ENCODE measurements around the gene SERPING1.
A peak's percentile ranks its signal among the peaks of the same experiment; 100 is the strongest.

Gene SERPING1

GRCh38 chr11:57619331-57619730 lies 21.8 kb downstream of the SERPING1 start:
- no peak for DNase-seq
- H3K27me3 ChIP-seq (replicated peaks; ENCODE audit: insufficient read depth, low read length): no peaks in the 10 kb centered on the region
- H3K36me3 ChIP-seq (replicated peaks; ENCODE audit: insufficient read depth, low read length): no peaks in the 10 kb centered on the region
- H3K79me2 ChIP-seq (ENCODE audit: low read length): no peaks in the 10 kb centered on the region
- H3K9me3 ChIP-seq (replicated peaks; ENCODE audit: insufficient read depth, low read length): no peaks in the 10 kb centered on the region
- no peaks in the 10 kb centered on the region for H4K20me1 ChIP-seq (ENCODE audit: insufficient read depth, low read length)
- H2AFZ ChIP-seq (ENCODE audit: low read length): no peak overlapping the region
- H3K9ac ChIP-seq (ENCODE audit: low read length): no peak overlapping the region
- no peaks in the 10 kb centered on the region for H3K4me1 ChIP-seq (ENCODE audit: low read length)
- no peaks in the 10 kb centered on the region for H3F3A ChIP-seq (ENCODE audit: insufficient read depth, low read length)
- no peaks in the 10 kb centered on the region for H3K9me2 ChIP-seq (replicated peaks; ENCODE audit: insufficient read depth, low read length)
- H3K4me3 ChIP-seq (ENCODE audit: low read length): no peak overlapping the region
- peak; percentile 15; the same call in 1 of the 2 replicates for TF ChIP-seq CTCF (IDR thresholded peaks at IDR 0.05; ENCODE audit: low read length)
- TF ChIP-seq EZH2phosphoT487 (IDR thresholded peaks at IDR 0.05; ENCODE audit: low read length): no peak
- H3K27ac ChIP-seq (ENCODE audit: low read length): no peak overlapping the region
- no peak overlapping the region for H3K4me2 ChIP-seq (ENCODE audit: low read depth, low read length)

- no peaks in the 10 kb centered on the region for H3F3A ChIP-seq (ENCODE audit: insufficient read depth, low read length)
- no peaks in the 10 kb centered on the region for H3K9me3 ChIP-seq (replicated peaks; ENCODE audit: insufficient read depth, low read length)
- no peak for DNase-seq
- H3K27me3 ChIP-seq (replicated peaks; ENCODE audit: insufficient read depth, low read length): no peaks in the 10 kb centered on the region
- TF ChIP-seq CTCF (IDR thresholded peaks at IDR 0.05; ENCODE audit: low read length) (no peak), EZH2phosphoT487 (IDR thresholded peaks at IDR 0.05; ENCODE audit: low read length) (no peak), EZH2 (optimal IDR thresholded peaks at IDR 0.05; ENCODE audit: low read depth, low read length) (no peak)
- H3K79me2 ChIP-seq (ENCODE audit: low read length): no peaks in the 10 kb centered on the region
- no peak overlapping the region for H2AFZ ChIP-seq (ENCODE audit: low read length)
- no peaks in the 10 kb centered on the region for H4K20me1 ChIP-seq (ENCODE audit: insufficient read depth, low read length)
- H3K36me3 ChIP-seq (replicated peaks; ENCODE audit: insufficient read depth, low read length): no peaks in the 10 kb centered on the region
- H3K9ac ChIP-seq (ENCODE audit: low read length): no peak overlapping the region
- H3K27ac ChIP-seq (ENCODE audit: low read length): no peak overlapping the region
- no peak overlapping the region for H3K4me3 ChIP-seq (ENCODE audit: low read length)
- no peak overlapping the region for H3K4me2 ChIP-seq (ENCODE audit: low read depth, low read length)
- no peaks in the 10 kb centered on the region for H3K4me1 ChIP-seq (ENCODE audit: low read length)
- H3K9me2 ChIP-seq (replicated peaks; ENCODE audit: insufficient read depth, low read length): no peaks in the 10 kb centered on the region
These were observed 23.0 kb downstream of the SERPING1 start for GRCh38 chr11:57620467-57620866.

- Histone ChIP-seq H3K9me2 (replicated peaks; ENCODE audit: insufficient read depth, low read length) (no peaks in the 10 kb centered on the region), H3K79me2 (ENCODE audit: low read length) (no peaks in the 10 kb centered on the region), H3K27ac (ENCODE audit: low read length) (no peak overlapping the region), H3K4me3 (ENCODE audit: low read length) (no peak overlapping the region), H2AFZ (ENCODE audit: low read length) (no peak overlapping the region), H4K20me1 (ENCODE audit: insufficient read depth, low read length) (no peaks in the 10 kb centered on the region), H3K4me1 (ENCODE audit: low read length) (no peaks in the 10 kb centered on the region), H3K36me3 (replicated peaks; ENCODE audit: insufficient read depth, low read length) (no peaks in the 10 kb centered on the region), H3K27me3 (replicated peaks; ENCODE audit: insufficient read depth, low read length) (no peaks in the 10 kb centered on the region), H3K9ac (ENCODE audit: low read length) (no peak overlapping the region), H3F3A (ENCODE audit: insufficient read depth, low read length) (no peaks in the 10 kb centered on the region), H3K9me3 (replicated peaks; ENCODE audit: insufficient read depth, low read length) (no peaks in the 10 kb centered on the region), H3K4me2 (ENCODE audit: low read depth, low read length) (no peak overlapping the region)
- DNase-seq: no peak
- TF ChIP-seq EZH2phosphoT487 (IDR thresholded peaks at IDR 0.05; ENCODE audit: low read length) (no peak), EZH2 (optimal IDR thresholded peaks at IDR 0.05; ENCODE audit: low read depth, low read length) (no peak), CTCF (IDR thresholded peaks at IDR 0.05; ENCODE audit: low read length) (no peak)
These were observed 24.8 kb downstream of the SERPING1 start for GRCh38 chr11:57622263-57622662.

Data from MM.1S (cell line).